Heart left ventricle (tissue), 16 donors: ENCODE data around the gene KANK2. TPM values are rescaled to one million over a fixed set of nuclear protein-coding genes. Genes with fewer than 3 reads are reported as not detected.

Experiments
- ATAC-seq, 4 donors: fragments of 200-7000 bp; cut with Tn5 transposase; one replicate each; pipeline ENCODE4 v1.9.1; 2020 to 2022; ENCODE audit warnings: moderate library complexity in 4 of 4, mild to moderate bottlenecking in 3 of 4, moderate number of reproducible peaks in 1 of 4
- DNase-seq, 5 donors: peaks; one replicate each; pipeline ENCODE4 v3.0.0-alpha.2; 2020
- H3K27ac ChIP-seq, 12 donors: fragments of 200-600 bp; sonication (generic) in 4 of 12; one replicate each; pipeline versions ENCODE4 v1.5.0 to v1.8.0; 2016 to 2022; ENCODE audit warnings: mild to moderate bottlenecking in 2 of 12
- H3K27me3 ChIP-seq, 9 donors: fragments of 200-600 bp; sonication (generic) in 2 of 9; one replicate each; pipeline versions ENCODE4 v1.5.1 to v1.8.0; 2016 to 2022; ENCODE audit warnings: mild to moderate bottlenecking in 3 of 9
- H3K36me3 ChIP-seq, 9 donors: fragments of 200-600 bp; sonication (generic) in 2 of 9; one replicate each; pipeline versions ENCODE4 v1.5.0 to v1.8.0; 2018 to 2022; ENCODE audit warnings: mild to moderate bottlenecking in 2 of 9
- H3K4me1 ChIP-seq, 12 donors: fragments of 200-600 bp; sonication (generic) in 4 of 12; one replicate each; pipeline versions ENCODE4 v1.5.0 to v1.8.0; 2016 to 2022; ENCODE audit warnings: mild to moderate bottlenecking in 3 of 12
- H3K4me3 ChIP-seq, 12 donors: fragments of 200-600 bp; sonication (generic) in 4 of 12; one replicate each; pipeline versions ENCODE4 v1.5.0 to v1.8.0; 2017 to 2022; ENCODE audit warnings: mild to moderate bottlenecking in 9 of 12, moderate library complexity in 4 of 12
- H3K9me3 ChIP-seq, 12 donors: fragments of 200-600 bp; sonication (generic) in 4 of 12; one replicate each; pipeline versions ENCODE4 v1.5.0 to v1.8.0; 2016 to 2022; ENCODE audit warnings: mild to moderate bottlenecking in 1 of 12
- CTCF ChIP-seq, 12 donors: fragments of 200-600 bp; sonication (generic) in 4 of 12; IDR thresholded peaks; one replicate each; pipeline versions ENCODE4 v1.5.0 to v1.8.0; 2018 to 2022; ENCODE audit warnings: antibody characterized with exemption in 12 of 12, mild to moderate bottlenecking in 5 of 12
- POLR2A ChIP-seq, 2 donors: fragments of 450-650 bp; IDR thresholded peaks; one replicate each; pipeline ENCODE4 v1.6.1; 2017; ENCODE audit warnings: antibody characterized with exemption in 2 of 2, mild to moderate bottlenecking in 2 of 2, moderate library complexity in 2 of 2
- WGBS, 4 donors: extraction: QIAGEN DNeasy Blood & Tissue Kit in 2 of 4; methylation state at CpG; one replicate each; pipeline versions ENCODE4 v1.1.5 to v1.1.7; 2013 to 2018; 5-methylcytosine and 5-hydroxymethylcytosine counted together
- intact Hi-C, 10 donors: fragments of 100-400 bp; cut with DNase I; formaldehyde crosslinking; loops; one replicate each; pipeline versions ENCODE4 v1.11.1 to v1.14.2; 2022
- polyA plus RNA-seq, 2 donors: library from polyadenylated mRNA; stranded (reverse); fragments of 200-250 nt; gene quantifications; one replicate each; pipeline ENCODE4 v1.2.3, GENCODE V29; 2013
- total RNA-seq, 9 donors: library from RNA; depleted of rRNA in 2 of 9; stranded (reverse); fragments of >200 nt in 2 of 9; fragmentation: NEBNext Ultra II Directional in 3 of 9; extraction: Animal tissue kit (Norgen Biotek cat#: 25700) in 3 of 9; gene quantifications; one replicate each; pipeline versions ENCODE4 v1.1.0 to v1.2.4, GENCODE V29; 2016 to 2023
- donor health status: ischemic (EF 13 %, LVEDD 7.1; RV severe dilation, severe dysfunction).
- donor health status: healthy with polysubstance abuse.
- donor health status: DM: no; HTN: yes; CAD: no.
- donor health status: DM: no; HTN: no; CAD: no.
- donor health status: ischemic (EF 25% LVEDD 6.9; RV normal size, moderate dysfunction).
- donor health status: ischemic (EF 25% LVEDD 5.7; RV mildly dilated, moderate dysfunction).
- donor health status: healthy.
- donor health status: DM: yes; HTN: yes; CAD: no.
- donor health status: ischemic (EF 35%, LVEDD 5.7; RV mildly dilated, moderate dysfunction).
- donor health status: nonischemic (EF 11% LVEDD 7.7; RV severe dilation, severe dysfunction).
- donor health status: DM: yes; HTN: yes; CAD: no.
- donor health status: PGD.
- donor health status: ischemic (EF 29% LVEDD 5.4; RV normal size, mild dysfunction).
- donor health status: nonischemic (EF 23%, LVEDD 6.1; RV moderate dilation, normal function).

Gene KANK2
- total and polyA plus RNA-seq, 11 donors = 232 to 1,831 (median 294) TPM

- intact Hi-C loops = loop anchor here in 8 of 10 donors (5.0 to 10.0 kb wide), 4 partner anchors 64 to 266 kb away; no protein-coding TSS in a partner anchor
- Histone ChIP-seq H3K27ac (peak overlapping the region in 6 of 12 donors; percentile 3 to 97 (median 52)), H3K27me3 (peaks cover 0 to 6% (median 0%) of the 10 kb centered on the region in 9 donors), H3K36me3 (peaks cover 0 to 61% (median 32%) of the 10 kb centered on the region in 9 donors), H3K9me3 (no peaks in the 10 kb centered on the region), H3K4me3 (no peak overlapping the region), H3K4me1 (peaks cover 4 to 59% (median 41%) of the 10 kb centered on the region in 12 donors)
- no peak for DNase-seq
- TF ChIP-seq POLR2A (IDR thresholded peaks at IDR 0.05) (no peak), CTCF (IDR thresholded peaks at IDR 0.05) (no peak)
- ATAC-seq = no peak
- 78 to 89% (median 83%) methylated on average over 4 to 9 of the region's 9 CpGs for WGBS, 4 donors
These were observed 3.6 kb upstream of the KANK2 start for GRCh38 chr19:11200931-11201330.

- TF ChIP-seq POLR2A (IDR thresholded peaks at IDR 0.05) = no peak
- no peak for TF ChIP-seq CTCF (IDR thresholded peaks at IDR 0.05)
- WGBS, 4 donors = 89 to 91% (median 90%) methylated on average over 15 of the region's 15 CpGs
- no peaks in the 10 kb centered on the region for H3K9me3 ChIP-seq
- peaks cover 0 to 55% (median 32%) of the 10 kb centered on the region in 9 donors for H3K36me3 ChIP-seq
- ATAC-seq = no peak
- no peak overlapping the region for H3K4me3 ChIP-seq
- H3K27me3 ChIP-seq = peaks cover 0 to 6% (median 0%) of the 10 kb centered on the region in 9 donors
- H3K27ac ChIP-seq = peak overlapping the region in 5 of 12 donors; percentile 88 to 98 (median 93)
- intact Hi-C loops = loop anchor here in 8 of 10 donors (5.0 to 10.0 kb wide), 4 partner anchors 63 to 265 kb away; no protein-coding TSS in a partner anchor
- peaks cover 8 to 64% (median 48%) of the 10 kb centered on the region in 12 donors for H3K4me1 ChIP-seq
- DNase-seq = no peak
These were observed 2.8 kb upstream of the KANK2 start for GRCh38 chr19:11200015-11200574.

- Histone ChIP-seq H3K36me3 (peaks cover 0 to 49% (median 32%) of the 10 kb centered on the region in 9 donors), H3K4me3 (no peak overlapping the region), H3K27ac (peak overlapping the region in 9 of 12 donors; percentile 88 to 100 (median 96)), H3K9me3 (no peaks in the 10 kb centered on the region), H3K4me1 (peaks cover 8 to 64% (median 49%) of the 10 kb centered on the region in 12 donors), H3K27me3 (peaks cover 0 to 6% (median 0%) of the 10 kb centered on the region in 9 donors)
- intact Hi-C loops = loop anchor here in 3 of 10 donors (5.0 kb wide), 1 partner anchor 42 kb away; the partner anchor contains the start of gene SPC24 (in 3 of the 3)
- no peak for ATAC-seq
- WGBS, 4 donors = 68 to 93% (median 89%) methylated on average over 5 of the region's 5 CpGs
- DNase-seq = no peak
- no peak for TF ChIP-seq CTCF (IDR thresholded peaks at IDR 0.05)
- TF ChIP-seq POLR2A (IDR thresholded peaks at IDR 0.05) = no peak
These were observed 2.2 kb upstream of the KANK2 start for GRCh38 chr19:11199517-11199916.

GRCh38 chr19:11198769-11199424 lies 1.6 kb upstream of the KANK2 start:
- Histone ChIP-seq H3K4me1 (peaks cover 8 to 63% (median 52%) of the 10 kb centered on the region in 12 donors), H3K27me3 (peaks cover 0 to 6% (median 0%) of the 10 kb centered on the region in 9 donors), H3K9me3 (no peaks in the 10 kb centered on the region), H3K4me3 (no peak overlapping the region), H3K27ac (peak overlapping the region in 11 of 12 donors; percentile 86 to 100 (median 95)), H3K36me3 (peaks cover 0 to 51% (median 38%) of the 10 kb centered on the region in 9 donors)
- intact Hi-C loops = loop anchor here in 3 of 10 donors (5.0 kb wide), 1 partner anchor 42 kb away; the partner anchor contains the start of gene SPC24 (in 3 of the 3)
- DNase-seq = no peak
- 48 to 58% (median 50%) methylated on average over 7 of the region's 7 CpGs for WGBS, 4 donors
- no peak for TF ChIP-seq CTCF (IDR thresholded peaks at IDR 0.05)
- no peak for TF ChIP-seq POLR2A (IDR thresholded peaks at IDR 0.05)
- no peak for ATAC-seq
